ENCODE data around the gene CHRNB4.
A peak's percentile ranks its signal among the peaks of the same experiment; 100 is the strongest.

CHRNB4 gene

GRCh38 chr15:78667578-78668236, 26.7 kb upstream of the CHRNB4 start:
- DNase-seq: no peak

GRCh38 chr15:78666010-78666409, 25.0 kb upstream of the CHRNB4 start:
- DNase-seq: no peak

- no peak for DNase-seq
These were observed 22.7 kb upstream of the CHRNB4 start for GRCh38 chr15:78663703-78664102.

- no peak for DNase-seq
These were observed 21.0 kb upstream of the CHRNB4 start for GRCh38 chr15:78662028-78662427.

- DNase-seq: no peak
These were observed 20.0 kb upstream of the CHRNB4 start for GRCh38 chr15:78661001-78661400.

- DNase-seq: no peak
These were observed 19.6 kb upstream of the CHRNB4 start for GRCh38 chr15:78660584-78660983.

GRCh38 chr15:78658823-78659222, 17.8 kb upstream of the CHRNB4 start:
- no peak for DNase-seq

GRCh38 chr15:78654272-78654671, 13.3 kb upstream of the CHRNB4 start:
- no peak for DNase-seq

GRCh38 chr15:78651930-78652615, 11.1 kb upstream of the CHRNB4 start:
- DNase-seq: no peak

GRCh38 chr15:78651007-78651406, 10.0 kb upstream of the CHRNB4 start:
- no peak for DNase-seq

- DNase-seq: no peak
These were observed 9.0 kb upstream of the CHRNB4 start for GRCh38 chr15:78650022-78650421.

GRCh38 chr15:78645009-78645408, 4.0 kb upstream of the CHRNB4 start:
- DNase-seq: no peak

GRCh38 chr15:78642331-78642730, 1.3 kb upstream of the CHRNB4 start:
- DNase-seq: no peak

- no peak for DNase-seq
These were observed 802 bp upstream of the CHRNB4 start for GRCh38 chr15:78641749-78642275.

GRCh38 chr15:78640527-78641101, 396 bp downstream of the CHRNB4 start:
- peak; percentile 23 for DNase-seq

GRCh38 chr15:78638658-78639314, 2.2 kb downstream of the CHRNB4 start:
- DNase-seq: peak; percentile 47

- no peak for DNase-seq
These were observed 3.1 kb downstream of the CHRNB4 start for GRCh38 chr15:78637776-78638435.

- no peak for DNase-seq
These were observed 4.6 kb downstream of the CHRNB4 start for GRCh38 chr15:78636378-78636859.

GRCh38 chr15:78635346-78635745, 5.7 kb downstream of the CHRNB4 start:
- no peak for DNase-seq

- DNase-seq: no peak
These were observed 6.5 kb downstream of the CHRNB4 start for GRCh38 chr15:78634210-78635145.

- no peak for DNase-seq
These were observed 7.7 kb downstream of the CHRNB4 start for GRCh38 chr15:78633348-78633747.
